ENCODE data around the gene EVX1.

DNA sequence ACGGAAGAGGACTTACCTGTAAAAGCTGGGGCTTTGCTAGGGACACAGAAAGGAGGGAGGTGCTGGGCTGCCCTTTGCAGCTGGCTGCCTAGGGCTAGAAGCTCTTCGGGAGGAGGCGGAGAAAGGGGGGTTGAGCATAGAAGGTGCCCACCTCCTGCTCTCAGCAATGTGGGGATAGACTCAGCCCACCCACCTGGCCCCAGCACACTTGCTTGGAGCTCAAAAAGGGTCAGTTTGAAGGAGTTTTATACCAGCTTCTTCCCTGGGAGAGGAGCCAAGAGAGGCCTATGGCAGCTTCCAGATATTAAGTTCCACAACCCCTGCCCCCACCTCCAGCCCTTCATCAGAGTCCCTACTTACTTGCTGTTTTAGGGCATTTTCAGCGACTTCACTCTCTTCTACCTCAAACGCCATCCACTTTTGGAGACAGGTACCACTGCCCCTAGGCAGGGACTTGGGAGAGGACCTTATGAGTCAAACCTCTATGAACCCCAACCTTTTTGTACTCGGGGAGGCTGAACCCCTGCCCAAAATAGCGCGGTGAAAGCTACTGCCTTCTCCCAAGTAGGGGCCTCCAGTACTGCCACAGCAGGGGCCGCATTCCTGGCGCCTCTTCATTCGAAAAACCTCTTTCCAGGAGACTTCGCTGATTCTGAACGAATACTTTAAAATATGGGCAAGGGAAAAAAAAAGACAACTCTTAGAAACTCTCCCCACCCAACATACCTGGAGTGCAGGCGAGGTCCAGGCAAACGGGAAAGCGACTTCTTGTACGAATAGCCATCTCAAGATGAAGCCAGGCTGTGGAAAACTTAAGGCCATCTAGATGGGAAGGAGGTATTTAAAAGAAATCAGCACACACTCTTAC, 1.2 kb upstream of the EVX1 start:
- TF ChIP-seq CTCF (IDR thresholded peaks at IDR 0.05) (no peak), POLR2A (IDR thresholded peaks at IDR 0.05) (no peak)

Measured in body of pancreas (tissue), 4 donors.